Activated naive CD4-positive, alpha-beta T cell treated with anti-CD3 and anti-CD28 coated beads for 36 hours (primary cell): Measurements from ENCODE around the gene GFOD1. TPM values are rescaled to one million over a fixed set of nuclear protein-coding genes. Genes with fewer than 3 reads are reported as not detected.

Experiments used
- CTCF ChIA-PET: fragments of 350-600 bp; sonication (Branson Sonifier 250); formaldehyde crosslinking; loops from one replicate; lab custom pipeline; 2021; ENCODE audit warnings: antibody characterized with exemption; lab: Charles Lee
- DNase-seq: peaks from one replicate; pipeline ENCODE4 v3.0.0-alpha.2; 2020
- H3K27ac Mint-ChIP-seq: one replicate; pipeline ENCODE4 v1.8.0; 2021; ENCODE audit warnings: mild to moderate bottlenecking, mixed read lengths
- H3K27me3 Mint-ChIP-seq: one replicate; pipeline ENCODE4 v1.8.0; 2021; ENCODE audit warnings: low read depth, mixed read lengths
- H3K36me3 Mint-ChIP-seq: one replicate; pipeline ENCODE4 v1.8.0; 2021; ENCODE audit warnings: low read depth, mixed read lengths
- H3K4me1 Mint-ChIP-seq: one replicate; pipeline ENCODE4 v1.8.0; 2021; ENCODE audit warnings: low read depth, mixed read lengths
- H3K4me3 Mint-ChIP-seq: one replicate; pipeline ENCODE4 v1.8.0; 2021; ENCODE audit warnings: mild to moderate bottlenecking, moderate library complexity, mixed read lengths
- H3K9me3 Mint-ChIP-seq: one replicate; pipeline ENCODE4 v1.8.0; 2021; ENCODE audit warnings: mixed read lengths
- intact Hi-C: fragments of 100-400 bp; cut with micrococcal nuclease; formaldehyde crosslinking; loops from one replicate; pipeline ENCODE4 v1.15.1; 2023
- total RNA-seq, 2 experiments: library from RNA; stranded (reverse); gene quantifications; one replicate each; pipeline ENCODE4 v1.2.3, GENCODE V29; 2021

The GFOD1 gene
- total RNA-seq, 2 experiments from 2014 or later = 3.7 to 4.2 TPM

GRCh38 chr6:13492357-13492756 is 5.0 kb upstream of the GFOD1 start:
- H3K36me3 Mint-ChIP-seq = no peaks in the 10 kb centered on the region
- H3K4me1 Mint-ChIP-seq = peaks cover 3% of the 10 kb centered on the region
- no peak for DNase-seq
- H3K27ac Mint-ChIP-seq = no peak overlapping the region
- H3K4me3 Mint-ChIP-seq = no peak overlapping the region
- H3K9me3 Mint-ChIP-seq = no peaks in the 10 kb centered on the region
- intact Hi-C loops = no loop called here
- CTCF ChIA-PET = no interaction called here
- no peaks in the 10 kb centered on the region for H3K27me3 Mint-ChIP-seq

- H3K4me1 Mint-ChIP-seq = peaks cover 3% of the 10 kb centered on the region
- no peaks in the 10 kb centered on the region for H3K27me3 Mint-ChIP-seq
- CTCF ChIA-PET = interaction anchor here (0.6 to 0.7 kb wide), 2 partner anchors 70 to 1854 kb away, joined by 3 read pairs; no protein-coding TSS in a partner anchor
- H3K9me3 Mint-ChIP-seq = no peaks in the 10 kb centered on the region
- H3K36me3 Mint-ChIP-seq = no peaks in the 10 kb centered on the region
- intact Hi-C loops = no loop called here
- no peak overlapping the region for H3K27ac Mint-ChIP-seq
- H3K4me3 Mint-ChIP-seq = no peak overlapping the region
- DNase-seq = no peak
Measured at GRCh38 chr6:13491538-13491937, 4.1 kb upstream of the GFOD1 start.

GRCh38 chr6:13490402-13490801 is 3.0 kb upstream of the GFOD1 start:
- Mint-ChIP-seq H3K9me3 (no peaks in the 10 kb centered on the region), H3K4me3 (no peak overlapping the region), H3K27me3 (no peaks in the 10 kb centered on the region), H3K27ac (no peak overlapping the region), H3K36me3 (no peaks in the 10 kb centered on the region), H3K4me1 (peaks cover 9% of the 10 kb centered on the region)
- intact Hi-C loops = no loop called here
- no peak for DNase-seq
- CTCF ChIA-PET = no interaction called here

GRCh38 chr6:13488896-13489237 is 1.5 kb upstream of the GFOD1 start:
- Mint-ChIP-seq H3K4me3 (no peak overlapping the region), H3K27ac (no peak overlapping the region), H3K4me1 (peaks cover 23% of the 10 kb centered on the region), H3K9me3 (no peaks in the 10 kb centered on the region), H3K27me3 (peaks cover 2% of the 10 kb centered on the region), H3K36me3 (no peaks in the 10 kb centered on the region)
- intact Hi-C loops = no loop called here
- CTCF ChIA-PET = interaction anchor here (1.0 kb wide), 1 partner anchor 152 kb away, joined by 3 read pairs; no protein-coding TSS in a partner anchor
- DNase-seq = no peak

GRCh38 chr6:13488015-13488895 is 855 bp upstream of the GFOD1 start:
- no peak overlapping the region for H3K27ac Mint-ChIP-seq
- intact Hi-C loops = no loop called here
- CTCF ChIA-PET = no interaction called here

GRCh38 chr6:13486679-13487121 is 700 bp downstream of the GFOD1 start:
- DNase-seq = peak; percentile 69
- H3K27me3 Mint-ChIP-seq = peaks cover 2% of the 10 kb centered on the region
- CTCF ChIA-PET = interaction anchor here (0.8 to 1.6 kb wide), 4 partner anchors 24 to 154 kb away, joined by 3 to 5 read pairs (median 4); no protein-coding TSS in a partner anchor
- peak overlapping the region; percentile 47 for H3K27ac Mint-ChIP-seq
- H3K9me3 Mint-ChIP-seq = no peaks in the 10 kb centered on the region
- H3K36me3 Mint-ChIP-seq = no peaks in the 10 kb centered on the region
- H3K4me1 Mint-ChIP-seq = peaks cover 24% of the 10 kb centered on the region
- intact Hi-C loops = loop anchor here (1.0 to 2.0 kb wide), 8 partner anchors 32 to 328 kb away; partner anchors contain the start of genes MCUR1 and NOL7
- peak overlapping the region; percentile 92 for H3K4me3 Mint-ChIP-seq

More at GRCh38 chr6:13488015-13488895, 855 bp upstream of the GFOD1 start:
- DNase-seq = peak; percentile 30
- no peaks in the 10 kb centered on the region for H3K36me3 Mint-ChIP-seq
- peaks cover 24% of the 10 kb centered on the region for H3K4me1 Mint-ChIP-seq
- peak overlapping the region; percentile 78 for H3K4me3 Mint-ChIP-seq
- H3K9me3 Mint-ChIP-seq = no peaks in the 10 kb centered on the region
- H3K27me3 Mint-ChIP-seq = peaks cover 2% of the 10 kb centered on the region

- peaks cover 25% of the 10 kb centered on the region for H3K4me1 Mint-ChIP-seq
- peak overlapping the region; percentile 92 for H3K4me3 Mint-ChIP-seq
- intact Hi-C loops = loop anchor here (1.0 to 2.0 kb wide), 6 partner anchors 32 to 149 kb away; partner anchors contain the start of gene NOL7
- DNase-seq = peak; percentile 50
- no peaks in the 10 kb centered on the region for H3K36me3 Mint-ChIP-seq
- CTCF ChIA-PET = interaction anchor here (0.9 to 1.6 kb wide), 4 partner anchors 15 to 154 kb away, joined by 3 to 5 read pairs (median 3); no protein-coding TSS in a partner anchor
- H3K27ac Mint-ChIP-seq = peak overlapping the region; percentile 47
- no peaks in the 10 kb centered on the region for H3K9me3 Mint-ChIP-seq
- peaks cover 2% of the 10 kb centered on the region for H3K27me3 Mint-ChIP-seq
Measured at GRCh38 chr6:13485923-13486562, 1.4 kb downstream of the GFOD1 start.

GRCh38 chr6:13485303-13485702 is 2.1 kb downstream of the GFOD1 start:
- H3K9me3 Mint-ChIP-seq = no peaks in the 10 kb centered on the region

GRCh38 chr6:13484827-13485226 is 2.6 kb downstream of the GFOD1 start:
- no peak for DNase-seq
- CTCF ChIA-PET = interaction anchor here (0.5 to 2.1 kb wide), 3 partner anchors 72 to 147 kb away, joined by 3 to 5 read pairs (median 3); no protein-coding TSS in a partner anchor
- Mint-ChIP-seq H3K4me3 (peak overlapping the region; percentile 10), H3K4me1 (peaks cover 25% of the 10 kb centered on the region), H3K27ac (no peak overlapping the region), H3K36me3 (no peaks in the 10 kb centered on the region), H3K9me3 (no peaks in the 10 kb centered on the region), H3K27me3 (peaks cover 2% of the 10 kb centered on the region)
- intact Hi-C loops = no loop called here

More at GRCh38 chr6:13485303-13485702, 2.1 kb downstream of the GFOD1 start:
- Mint-ChIP-seq H3K4me3 (peak overlapping the region; percentile 92), H3K27ac (no peak overlapping the region), H3K27me3 (peaks cover 2% of the 10 kb centered on the region), H3K36me3 (no peaks in the 10 kb centered on the region), H3K4me1 (peaks cover 25% of the 10 kb centered on the region)
- intact Hi-C loops = no loop called here
- DNase-seq = no peak
- CTCF ChIA-PET = interaction anchor here (0.6 to 1.0 kb wide), 3 partner anchors 15 to 90 kb away, joined by 3 read pairs; no protein-coding TSS in a partner anchor

- CTCF ChIA-PET = interaction anchor here (0.5 to 2.1 kb wide), 2 partner anchors 73 to 147 kb away, joined by 3 to 5 read pairs; no protein-coding TSS in a partner anchor
- Mint-ChIP-seq H3K27ac (no peak overlapping the region), H3K36me3 (no peaks in the 10 kb centered on the region), H3K4me3 (no peak overlapping the region), H3K4me1 (peaks cover 25% of the 10 kb centered on the region), H3K27me3 (peaks cover 2% of the 10 kb centered on the region), H3K9me3 (no peaks in the 10 kb centered on the region)
- intact Hi-C loops = no loop called here
- no peak for DNase-seq
Measured at GRCh38 chr6:13484138-13484708, 3.2 kb downstream of the GFOD1 start.

- CTCF ChIA-PET = interaction anchor here (0.6 to 1.0 kb wide), 2 partner anchors 16 to 98 kb away, joined by 3 read pairs; no protein-coding TSS in a partner anchor
- DNase-seq = no peak
- no peak overlapping the region for H3K4me3 Mint-ChIP-seq
- peaks cover 3% of the 10 kb centered on the region for H3K36me3 Mint-ChIP-seq
- intact Hi-C loops = no loop called here
- no peak overlapping the region for H3K27ac Mint-ChIP-seq
- no peaks in the 10 kb centered on the region for H3K9me3 Mint-ChIP-seq
- peaks cover 2% of the 10 kb centered on the region for H3K27me3 Mint-ChIP-seq
- H3K4me1 Mint-ChIP-seq = peaks cover 25% of the 10 kb centered on the region
Measured at GRCh38 chr6:13480631-13481501, 6.5 kb downstream of the GFOD1 start.
